ENCODE measurements around the gene HHAT. TPM values are rescaled to one million over a fixed set of nuclear protein-coding genes. Genes with fewer than 3 reads are reported as not detected.
A peak's percentile ranks its signal among the peaks of the same experiment; 100 is the strongest.

The HHAT gene
- total RNA-seq, 4 donors from 2014 or later, result 4.8 to 5.9 (median 5.3) TPM

- WGBS, 2 donors, result 34 to 47% methylated on average over 4 of the region's 4 CpGs
- TF ChIP-seq POLR2A (IDR thresholded peaks at IDR 0.05), result no peak
- TF ChIP-seq EP300 (IDR thresholded peaks at IDR 0.05), result no peak
- TF ChIP-seq, protein P1, sequence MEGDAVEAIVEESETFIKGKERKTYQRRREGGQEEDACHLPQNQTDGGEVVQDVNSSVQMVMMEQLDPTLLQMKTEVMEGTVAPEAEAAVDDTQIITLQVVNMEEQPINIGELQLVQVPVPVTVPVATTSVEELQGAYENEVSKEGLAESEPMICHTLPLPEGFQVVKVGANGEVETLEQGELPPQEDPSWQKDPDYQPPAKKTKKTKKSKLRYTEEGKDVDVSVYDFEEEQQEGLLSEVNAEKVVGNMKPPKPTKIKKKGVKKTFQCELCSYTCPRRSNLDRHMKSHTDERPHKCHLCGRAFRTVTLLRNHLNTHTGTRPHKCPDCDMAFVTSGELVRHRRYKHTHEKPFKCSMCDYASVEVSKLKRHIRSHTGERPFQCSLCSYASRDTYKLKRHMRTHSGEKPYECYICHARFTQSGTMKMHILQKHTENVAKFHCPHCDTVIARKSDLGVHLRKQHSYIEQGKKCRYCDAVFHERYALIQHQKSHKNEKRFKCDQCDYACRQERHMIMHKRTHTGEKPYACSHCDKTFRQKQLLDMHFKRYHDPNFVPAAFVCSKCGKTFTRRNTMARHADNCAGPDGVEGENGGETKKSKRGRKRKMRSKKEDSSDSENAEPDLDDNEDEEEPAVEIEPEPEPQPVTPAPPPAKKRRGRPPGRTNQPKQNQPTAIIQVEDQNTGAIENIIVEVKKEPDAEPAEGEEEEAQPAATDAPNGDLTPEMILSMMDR (IDR thresholded peaks at IDR 0.05), result peak; percentile 23 to 58 (median 38)
- Histone ChIP-seq H3K27me3 (no peaks in the 10 kb centered on the region), H3K4me3 (no peak overlapping the region), H3K4me1 (no peaks in the 10 kb centered on the region), H3K36me3 (no peaks in the 10 kb centered on the region), H3K9me3 (no peaks in the 10 kb centered on the region), H3K27ac (no peak overlapping the region)
- peak in 1 of 2 donors; percentile 39 for DNase-seq (ENCODE audit: low spot score in 2 of 2)
Measured at GRCh38 chr1:210448297-210448892, 119.7 kb downstream of the HHAT start.

DNA sequence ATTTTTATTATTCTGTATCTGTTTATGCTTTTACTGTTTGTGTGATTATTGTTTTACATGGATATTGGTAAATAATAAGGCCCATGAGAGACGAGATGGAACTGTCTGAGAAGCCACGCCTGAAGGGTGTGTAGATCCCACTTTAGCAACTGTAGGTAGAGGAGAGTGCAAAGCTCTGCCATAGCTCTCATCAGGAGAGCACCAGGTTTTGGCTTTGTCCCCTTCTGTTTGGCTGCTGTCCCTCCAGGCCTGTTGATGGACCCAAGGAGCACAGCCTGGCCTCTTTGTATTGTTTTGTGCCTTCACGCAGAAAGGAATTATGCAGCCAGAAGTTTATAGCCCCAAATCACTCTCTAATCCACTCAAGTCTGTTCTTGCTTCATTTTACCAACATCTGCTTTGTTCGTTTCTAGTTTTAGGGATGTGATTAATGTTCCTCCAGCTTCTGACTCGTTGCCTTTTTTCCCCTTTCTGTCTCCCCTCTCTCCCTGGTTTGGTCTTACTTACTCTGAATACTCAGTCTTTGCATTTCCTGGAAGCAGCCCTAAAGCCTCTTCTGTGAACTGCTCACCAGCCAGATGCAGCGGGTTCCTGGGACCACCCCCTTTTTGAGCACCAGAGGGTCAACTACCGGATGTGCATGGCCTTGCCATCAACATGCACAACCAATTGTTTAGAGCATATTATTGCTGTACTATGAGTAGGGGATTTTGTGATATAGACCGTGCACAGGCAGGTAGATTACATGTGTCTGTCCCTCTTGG is 127.3 kb downstream of the HHAT start:
- no peaks in the 10 kb centered on the region for H3K4me1 ChIP-seq
- TF ChIP-seq, protein P1 (IDR thresholded peaks at IDR 0.05), result no peak
- TF ChIP-seq EP300 (IDR thresholded peaks at IDR 0.05) (no peak), POLR2A (IDR thresholded peaks at IDR 0.05) (no peak)
- no peak overlapping the region for H3K4me3 ChIP-seq
- WGBS, 2 donors, result 73 to 76% methylated on average over 8 of the region's 8 CpGs
- no peak overlapping the region for H3K27ac ChIP-seq
- H3K9me3 ChIP-seq, result no peaks in the 10 kb centered on the region
- no peak for DNase-seq (ENCODE audit: low spot score in 2 of 2)
- H3K36me3 ChIP-seq, result no peaks in the 10 kb centered on the region
- no peaks in the 10 kb centered on the region for H3K27me3 ChIP-seq

DNA sequence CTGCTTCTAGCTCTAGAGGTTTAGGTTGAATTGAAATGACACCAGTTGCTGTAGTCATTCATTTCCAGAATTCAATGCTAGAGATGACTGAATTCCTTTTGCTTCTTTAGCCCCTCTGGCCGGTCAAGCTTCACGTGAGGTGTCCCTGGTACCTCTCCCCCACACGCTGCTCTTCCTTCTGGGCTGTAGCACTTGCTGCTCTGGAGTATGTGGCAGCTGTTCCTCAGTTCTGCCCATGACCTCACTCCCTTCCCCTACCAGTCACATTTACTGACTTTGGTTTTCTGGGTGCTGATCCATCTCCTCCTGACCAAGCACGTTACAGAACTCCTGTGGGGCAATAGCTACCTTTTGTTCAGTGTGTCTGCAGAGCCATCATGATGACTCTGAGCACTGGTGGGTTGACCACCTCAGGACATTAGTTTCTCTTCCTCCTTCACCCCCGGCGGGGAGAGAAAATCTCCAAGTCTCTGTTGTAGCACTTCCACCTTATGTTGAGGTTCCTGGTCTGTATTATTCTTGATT is 128.1 kb downstream of the HHAT start:
- 91 to 93% methylated on average over 6 of the region's 6 CpGs for WGBS, 2 donors

GRCh38 chr1:210457568-210457967 is 128.9 kb downstream of the HHAT start:
- TF ChIP-seq EP300 (IDR thresholded peaks at IDR 0.05) (no peak), POLR2A (IDR thresholded peaks at IDR 0.05) (no peak)
- TF ChIP-seq, protein P1 (IDR thresholded peaks at IDR 0.05), result no peak
- Histone ChIP-seq H3K36me3 (no peaks in the 10 kb centered on the region), H3K4me3 (no peak overlapping the region), H3K4me1 (no peaks in the 10 kb centered on the region), H3K27ac (no peak overlapping the region), H3K9me3 (no peaks in the 10 kb centered on the region), H3K27me3 (no peaks in the 10 kb centered on the region)
- WGBS, 2 donors, result 81 to 90% methylated on average over 4 of the region's 4 CpGs
- no peak for DNase-seq (ENCODE audit: low spot score in 2 of 2)

More for the DNA sequence above, 128.1 kb downstream of the HHAT start:
- H3K4me3 ChIP-seq, result no peak overlapping the region
- TF ChIP-seq POLR2A (IDR thresholded peaks at IDR 0.05) (no peak), EP300 (IDR thresholded peaks at IDR 0.05) (no peak)
- TF ChIP-seq, protein P1 (IDR thresholded peaks at IDR 0.05), result no peak
- no peaks in the 10 kb centered on the region for H3K36me3 ChIP-seq
- no peak for DNase-seq (ENCODE audit: low spot score in 2 of 2)
- no peaks in the 10 kb centered on the region for H3K4me1 ChIP-seq
- no peaks in the 10 kb centered on the region for H3K27me3 ChIP-seq
- H3K27ac ChIP-seq, result no peak overlapping the region
- H3K9me3 ChIP-seq, result no peaks in the 10 kb centered on the region

GRCh38 chr1:210464519-210465039 is 135.9 kb downstream of the HHAT start:
- H3K4me3 ChIP-seq, result no peak overlapping the region
- TF ChIP-seq POLR2A (IDR thresholded peaks at IDR 0.05) (no peak), EP300 (IDR thresholded peaks at IDR 0.05) (no peak)
- TF ChIP-seq, protein P1 (IDR thresholded peaks at IDR 0.05), result no peak
- no peaks in the 10 kb centered on the region for H3K9me3 ChIP-seq
- H3K4me1 ChIP-seq, result no peaks in the 10 kb centered on the region
- H3K36me3 ChIP-seq, result peaks cover 0 to 11% (median 0%) of the 10 kb centered on the region in 3 donors
- no peak overlapping the region for H3K27ac ChIP-seq
- 89 to 95% methylated on average over 11 of the region's 11 CpGs for WGBS, 2 donors
- H3K27me3 ChIP-seq, result no peaks in the 10 kb centered on the region
- DNase-seq (ENCODE audit: low spot score in 2 of 2), result no peak
